Karpas-422 (cell line): ENCODE measurements around the gene LY6G5B. TPM values are rescaled to one million over a fixed set of nuclear protein-coding genes. Genes with fewer than 3 reads are reported as not detected.

Experiments used
- DNase-seq: peaks from one replicate; pipeline ENCODE4 v3.0.0-alpha.2; 2015
- H2AFZ ChIP-seq: fragments of 200-600 bp; sonication (generic); 2 replicates; pipeline ENCODE4 v1.6.1; 2014; ENCODE audit warnings: antibody characterized with exemption, low read length, mixed read lengths
- H3K27ac ChIP-seq: fragments of 200-600 bp; sonication (generic); 2 replicates; pipeline ENCODE4 v1.5.1; 2014; ENCODE audit warnings: mild to moderate bottlenecking, low read length, moderate library complexity
- H3K27me3 ChIP-seq: fragments of 200-600 bp; sonication (generic); 2 replicates; pipeline ENCODE4 v1.6.1; 2014; ENCODE audit warnings: low read length, mixed read lengths
- H3K36me3 ChIP-seq: fragments of 200-600 bp; sonication (generic); 2 replicates; pipeline ENCODE4 v1.6.1; 2014; ENCODE audit warnings: low read length, mixed read lengths; ENCODE audit not compliant: insufficient read depth
- H3K4me1 ChIP-seq: fragments of 200-600 bp; sonication (generic); 2 replicates; pipeline ENCODE4 v1.6.1; 2014; ENCODE audit warnings: mild to moderate bottlenecking, low read length, mixed read lengths
- H3K4me2 ChIP-seq: fragments of 200-600 bp; sonication (generic); 2 replicates; pipeline ENCODE4 v1.6.1; 2014; ENCODE audit warnings: low read length, low read depth, mild to moderate bottlenecking; ENCODE audit not compliant: poor library complexity, severe bottlenecking
- H3K4me3 ChIP-seq: fragments of 200-600 bp; sonication (generic); 2 replicates; pipeline ENCODE4 v1.5.1; 2014; ENCODE audit warnings: mild to moderate bottlenecking, antibody characterized with exemption, low read length, mixed read lengths
- H3K79me2 ChIP-seq: fragments of 200-600 bp; sonication (generic); 2 replicates; pipeline ENCODE4 v1.6.1; 2014; ENCODE audit warnings: mild to moderate bottlenecking, low read length, mixed read lengths
- H3K9ac ChIP-seq: fragments of 200-600 bp; sonication (generic); 2 replicates; pipeline ENCODE4 v1.6.0; 2014; ENCODE audit warnings: low read length
- H3K9me2 ChIP-seq: fragments of 200-600 bp; sonication (generic), shearing (Covaris generic); replicated peaks from 2 replicates; pipeline ENCODE4 v1.6.0; 2014; ENCODE audit warnings: mild to moderate bottlenecking, low read length, moderate library complexity; ENCODE audit not compliant: insufficient read depth
- H3K9me3 ChIP-seq: fragments of 300-700, 200-600 bp; sonication (generic); 2 replicates; pipeline ENCODE4 v1.6.1; 2014; ENCODE audit warnings: low read length, mixed read lengths
- H4K20me1 ChIP-seq: fragments of 200-600 bp; sonication (generic); 2 replicates; pipeline ENCODE4 v1.6.1; 2014; ENCODE audit warnings: mild to moderate bottlenecking, antibody characterized with exemption, low read length, low read depth; ENCODE audit not compliant: insufficient read depth
- total RNA-seq: library from RNA; depleted of rRNA; stranded (reverse); fragments of >200 nt; shearing (Covaris generic); gene quantifications from 2 replicates; pipeline ENCODE4 v1.2.3, GENCODE V29; 2014; ENCODE audit warnings: low replicate concordance

LY6G5B gene
- total RNA-seq, 1 experiment from 2014 or later: 7.3 TPM

DNA sequence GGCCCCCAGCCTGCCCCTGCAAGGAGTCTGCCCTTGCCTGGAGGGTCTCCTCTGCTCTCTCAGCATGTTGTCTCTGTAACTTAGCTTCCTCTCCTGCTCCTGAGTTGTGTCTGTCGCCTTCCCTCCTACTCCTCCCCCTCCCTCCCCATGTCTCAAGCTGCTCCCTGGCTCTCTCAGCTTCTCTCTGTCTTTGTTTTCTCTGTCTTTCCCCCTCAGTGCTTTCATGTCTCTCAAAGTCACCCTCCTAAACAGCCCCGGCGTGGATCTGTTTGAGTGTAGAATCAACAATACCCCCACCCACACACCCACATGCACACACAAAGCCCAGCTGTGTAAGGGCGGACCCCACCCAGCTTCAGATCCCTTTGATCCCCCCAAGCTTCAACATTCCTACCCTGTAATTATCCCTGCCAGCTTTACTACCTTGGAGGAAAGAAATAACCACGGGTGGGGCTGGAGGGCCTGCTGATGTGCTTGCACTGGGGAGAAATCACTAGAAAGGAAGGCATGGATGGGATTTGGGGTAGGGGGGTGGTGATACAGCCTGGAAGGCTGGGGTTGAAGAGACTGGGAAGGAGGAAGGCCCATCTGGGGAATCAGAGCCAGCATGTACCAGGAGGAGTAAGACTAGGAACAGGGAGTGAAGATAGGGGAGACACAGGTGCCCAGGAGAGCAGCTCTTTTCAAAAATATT lies 44.4 kb downstream of the LY6G5B start:
- H3K36me3 ChIP-seq: no peaks in the 10 kb centered on the region
- H4K20me1 ChIP-seq: no peaks in the 10 kb centered on the region
- no peaks in the 10 kb centered on the region for H3K27me3 ChIP-seq
- H2AFZ ChIP-seq: no peak overlapping the region
- DNase-seq: no peak
- H3K4me1 ChIP-seq: peaks cover 8% of the 10 kb centered on the region
- no peak overlapping the region for H3K9ac ChIP-seq
- H3K79me2 ChIP-seq: no peaks in the 10 kb centered on the region
- H3K9me3 ChIP-seq: no peaks in the 10 kb centered on the region
- no peak overlapping the region for H3K27ac ChIP-seq
- no peak overlapping the region for H3K4me3 ChIP-seq
- H3K4me2 ChIP-seq: no peak overlapping the region
- no peaks in the 10 kb centered on the region for H3K9me2 ChIP-seq

DNA sequence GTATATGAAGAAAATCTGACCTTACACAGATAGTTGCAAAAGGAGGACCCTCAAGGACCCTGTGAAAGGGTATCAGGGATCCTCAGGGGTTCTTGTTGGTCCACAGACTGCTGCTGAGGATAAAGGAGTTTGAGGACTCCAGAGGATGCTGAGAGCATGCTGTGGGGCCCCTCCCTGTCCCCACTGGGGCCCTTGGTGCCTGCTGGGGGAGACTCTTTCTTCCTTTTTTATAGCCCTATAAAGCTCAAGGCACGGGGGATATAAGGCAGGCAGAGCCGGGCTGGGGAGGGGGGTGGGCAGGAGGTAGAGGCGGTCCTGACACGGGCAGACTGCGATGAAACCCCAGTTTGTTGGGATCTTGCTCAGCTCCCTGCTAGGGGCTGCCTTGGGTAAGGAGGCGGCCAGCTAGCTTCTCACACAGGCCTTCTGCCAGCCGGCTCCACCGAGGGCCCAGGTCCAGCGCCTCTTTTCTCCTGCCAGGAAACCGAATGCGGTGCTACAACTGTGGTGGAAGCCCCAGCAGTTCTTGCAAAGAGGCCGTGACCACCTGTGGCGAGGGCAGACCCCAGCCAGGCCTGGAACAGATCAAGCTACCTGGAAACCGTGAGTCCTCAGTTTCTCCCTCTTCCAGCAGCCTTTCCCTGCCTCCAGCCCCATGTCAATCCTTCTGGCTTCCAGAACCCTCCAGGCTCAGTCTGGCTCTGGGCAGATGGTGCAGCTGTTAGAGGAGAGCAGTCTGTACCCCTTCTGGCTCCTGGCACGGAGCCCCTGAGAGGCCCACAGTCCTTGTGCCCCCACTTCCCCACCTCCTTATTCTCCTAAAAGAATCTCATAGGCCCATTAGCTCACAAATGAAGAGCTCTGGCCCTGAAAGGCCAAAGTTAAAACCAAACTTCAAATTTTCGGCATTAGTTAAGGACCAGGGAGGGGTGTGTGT lies 45.5 kb downstream of the LY6G5B start, which contains the start of gene LY6G6D:
LY6G6D (plus strand) TSS at position 327 of the 937 bp plus-strand sequence; CDS start at position 335, 8 bp downstream.
- no peaks in the 10 kb centered on the region for H3K9me3 ChIP-seq
- H3K4me2 ChIP-seq: no peak within 1 kb of the TSS
- no peak within 1 kb of the TSS for H3K9ac ChIP-seq

DNA sequence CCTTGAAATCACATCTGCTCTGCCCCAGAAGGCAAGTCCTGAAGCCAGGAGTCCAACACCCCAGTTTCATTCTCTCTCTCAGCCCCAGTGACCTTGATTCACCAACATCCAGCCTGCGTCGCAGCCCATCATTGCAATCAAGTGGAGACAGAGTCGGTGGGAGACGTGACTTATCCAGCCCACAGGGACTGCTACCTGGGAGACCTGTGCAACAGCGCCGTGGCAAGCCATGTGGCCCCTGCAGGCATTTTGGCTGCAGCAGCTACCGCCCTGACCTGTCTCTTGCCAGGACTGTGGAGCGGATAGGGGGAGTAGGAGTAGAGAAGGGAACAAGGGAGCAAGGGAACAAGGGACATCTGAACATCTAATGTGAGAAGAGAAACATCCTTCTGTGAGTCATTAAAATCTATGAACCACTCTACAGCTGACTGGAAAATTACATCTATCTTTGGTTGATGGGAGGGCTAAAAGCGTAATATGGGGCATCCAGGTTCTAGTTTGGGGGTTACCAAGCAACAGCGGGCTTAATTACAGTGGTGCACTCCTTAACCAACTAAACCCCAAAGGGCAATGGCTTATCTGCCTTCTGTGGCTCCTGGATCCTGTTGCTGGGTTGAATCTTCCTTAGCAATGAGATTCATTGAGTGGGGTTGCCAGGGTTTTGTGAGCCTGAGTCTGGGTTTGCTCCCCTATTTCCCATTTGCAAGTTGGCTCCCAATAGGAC lies 47.9 kb downstream of the LY6G5B start:
- no peaks in the 10 kb centered on the region for H3K9me3 ChIP-seq
- no peak overlapping the region; the same call in 1 of the 2 replicates for H3K4me3 ChIP-seq
- H3K9ac ChIP-seq: peak overlapping the region; percentile 46; the same call in 1 of the 2 replicates
- peak; percentile 74 for DNase-seq
- no peaks in the 10 kb centered on the region for H3K36me3 ChIP-seq
- H3K27ac ChIP-seq: no peak overlapping the region
- H2AFZ ChIP-seq: peak overlapping the region; percentile 89; the same call in 1 of the 2 replicates
- peaks cover 8% of the 10 kb centered on the region for H3K4me1 ChIP-seq
- no peaks in the 10 kb centered on the region for H3K79me2 ChIP-seq
- H4K20me1 ChIP-seq: no peaks in the 10 kb centered on the region
- peak overlapping the region; percentile 32 for H3K4me2 ChIP-seq
- H3K9me2 ChIP-seq: no peaks in the 10 kb centered on the region
- H3K27me3 ChIP-seq: no peaks in the 10 kb centered on the region

More for the DNA sequence above, 45.5 kb downstream of the LY6G5B start, which contains the start of gene LY6G6D:
- Histone ChIP-seq H3K4me1 (peaks cover 8% of the 10 kb centered on the region), H3K27me3 (no peaks in the 10 kb centered on the region), H3K4me3 (no peak within 1 kb of the TSS), H2AFZ (no peak within 1 kb of the TSS), H3K27ac (no peak within 1 kb of the TSS), H4K20me1 (no peaks in the 10 kb centered on the region), H3K9me2 (no peaks in the 10 kb centered on the region), H3K79me2 (no peaks in the 10 kb centered on the region), H3K36me3 (no peaks in the 10 kb centered on the region)
- DNase-seq: no peak

DNA sequence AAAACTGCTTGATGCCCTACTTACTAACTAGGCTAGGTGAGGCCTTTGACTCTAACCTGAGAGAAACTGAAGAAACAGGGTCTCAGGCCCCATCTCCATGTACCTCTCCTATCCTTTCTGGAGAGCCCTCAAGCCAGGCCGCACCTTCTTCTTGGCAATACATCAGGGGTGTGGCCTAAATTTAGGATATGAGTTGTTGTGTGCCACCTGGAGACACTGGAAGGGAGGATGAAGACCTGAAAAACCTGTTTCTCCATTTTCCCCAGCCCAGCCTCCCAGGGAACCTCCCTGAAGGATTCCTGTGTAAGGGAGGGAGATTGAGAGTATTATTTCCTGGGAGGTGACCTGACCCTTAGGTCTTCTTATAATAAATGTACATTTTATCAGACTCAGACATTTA lies 48.5 kb downstream of the LY6G5B start:
- no peaks in the 10 kb centered on the region for H3K27me3 ChIP-seq
- H2AFZ ChIP-seq: no peak overlapping the region; the same call in 1 of the 2 replicates
- no peak overlapping the region for H3K4me2 ChIP-seq
- no peak overlapping the region for H3K4me3 ChIP-seq
- H4K20me1 ChIP-seq: no peaks in the 10 kb centered on the region
- no peak for DNase-seq
- H3K9me3 ChIP-seq: no peaks in the 10 kb centered on the region
- no peaks in the 10 kb centered on the region for H3K36me3 ChIP-seq
- no peaks in the 10 kb centered on the region for H3K9me2 ChIP-seq
- no peak overlapping the region for H3K9ac ChIP-seq
- no peak overlapping the region for H3K27ac ChIP-seq
- no peaks in the 10 kb centered on the region for H3K79me2 ChIP-seq
- H3K4me1 ChIP-seq: peaks cover 8% of the 10 kb centered on the region

DNA sequence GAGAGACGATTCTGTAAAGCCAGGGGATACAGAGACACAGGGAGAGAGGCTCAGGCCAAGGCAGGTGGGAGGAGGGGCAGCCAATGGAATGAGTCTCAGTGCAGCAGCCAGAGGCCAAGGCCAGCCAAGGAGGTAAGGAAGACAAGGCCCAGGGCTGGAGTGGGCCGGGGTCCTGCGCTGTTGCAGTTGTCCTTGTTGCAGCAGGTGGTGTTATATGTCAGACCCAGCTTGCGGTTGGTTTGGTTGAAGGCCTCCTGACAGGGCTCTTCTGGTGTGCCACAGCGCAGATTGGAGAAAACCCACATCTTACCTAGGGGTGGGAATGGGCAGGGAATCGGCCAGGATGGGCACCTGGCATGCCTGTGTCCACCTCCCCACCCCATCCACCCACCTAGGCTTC lies 49.2 kb downstream of the LY6G5B start:
- H4K20me1 ChIP-seq: no peaks in the 10 kb centered on the region
- peaks cover 8% of the 10 kb centered on the region for H3K4me1 ChIP-seq
- H3K27me3 ChIP-seq: no peaks in the 10 kb centered on the region
- no peaks in the 10 kb centered on the region for H3K36me3 ChIP-seq
- H3K9me3 ChIP-seq: no peaks in the 10 kb centered on the region
- H3K27ac ChIP-seq: no peak overlapping the region
- H3K4me2 ChIP-seq: no peak overlapping the region
- no peaks in the 10 kb centered on the region for H3K79me2 ChIP-seq
- H3K4me3 ChIP-seq: no peak overlapping the region
- no peaks in the 10 kb centered on the region for H3K9me2 ChIP-seq
- H3K9ac ChIP-seq: no peak overlapping the region
- no peak for DNase-seq
- no peak overlapping the region for H2AFZ ChIP-seq

DNA sequence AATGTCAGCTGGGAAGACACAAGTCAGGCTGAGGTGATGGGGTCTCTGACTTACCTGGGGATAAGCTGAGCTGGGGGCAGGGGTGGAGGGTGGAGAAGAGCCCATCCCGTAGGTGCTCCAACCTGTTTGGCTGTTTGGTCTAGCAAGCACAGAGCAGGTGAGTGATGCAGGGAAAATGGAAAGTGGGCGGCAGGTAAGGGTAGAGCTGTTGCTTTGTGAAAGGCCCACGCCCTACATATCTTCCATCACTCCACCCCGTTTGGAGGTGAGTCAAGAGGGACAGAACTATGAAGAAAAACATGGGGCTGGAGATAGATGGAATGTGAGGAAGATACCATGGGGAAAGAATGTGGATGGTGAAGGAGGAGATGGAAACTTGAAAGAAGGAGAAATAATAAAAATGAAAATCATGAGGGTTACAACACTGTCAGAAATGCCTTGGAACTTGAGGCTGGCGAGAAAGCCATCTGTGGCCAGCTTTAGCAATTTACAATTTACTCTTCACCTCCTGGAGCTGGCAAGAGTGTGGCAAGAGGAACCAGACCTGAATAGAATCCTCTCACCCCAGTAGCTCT lies 50.5 kb downstream of the LY6G5B start:
- Histone ChIP-seq H4K20me1 (no peaks in the 10 kb centered on the region), H3K9ac (no peak overlapping the region), H3K79me2 (no peaks in the 10 kb centered on the region), H3K36me3 (no peaks in the 10 kb centered on the region), H3K9me3 (no peaks in the 10 kb centered on the region), H3K4me3 (no peak overlapping the region), H3K9me2 (no peaks in the 10 kb centered on the region), H3K27ac (no peak overlapping the region), H3K4me1 (peaks cover 8% of the 10 kb centered on the region), H3K27me3 (no peaks in the 10 kb centered on the region), H3K4me2 (no peak overlapping the region), H2AFZ (no peak overlapping the region)
- no peak for DNase-seq

DNA sequence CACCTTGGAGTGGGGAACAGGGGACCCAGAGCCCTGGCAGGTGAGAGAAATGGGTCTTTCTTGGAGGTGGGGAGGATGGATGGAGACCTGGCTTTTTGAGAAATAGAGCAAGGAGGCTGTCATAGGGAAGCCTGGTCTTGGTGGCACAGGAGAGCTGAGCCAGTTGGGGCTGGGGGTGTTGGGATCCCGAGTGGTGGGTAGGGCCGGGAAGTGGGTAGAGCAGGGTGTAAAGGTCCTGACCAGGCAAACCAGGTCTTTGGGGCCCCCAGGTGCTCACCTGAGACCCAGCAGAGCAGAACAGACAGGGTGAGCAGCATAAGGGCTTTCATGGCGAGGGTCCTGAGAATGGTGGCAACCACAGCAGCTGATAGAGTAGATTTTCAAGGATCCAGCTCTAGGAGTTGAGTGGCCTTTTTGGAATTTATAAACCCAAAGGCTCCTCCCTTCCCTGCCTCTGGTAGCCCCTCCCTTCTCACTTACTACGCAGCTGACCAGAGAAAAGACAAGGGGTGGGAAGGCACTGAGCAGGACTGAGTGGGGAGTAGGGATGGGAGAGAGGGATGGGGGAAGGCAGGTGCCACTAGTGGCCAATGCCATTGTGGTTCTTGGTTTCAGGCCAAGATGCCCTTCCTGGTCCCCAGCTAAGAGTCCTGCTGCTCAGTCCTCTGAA lies 51.7 kb downstream of the LY6G5B start, which contains the start of gene LY6G6C:
LY6G6C (minus strand) TSS at position 396 of the 670 bp plus-strand sequence; CDS start at position 329, 67 bp downstream.
- no peaks in the 10 kb centered on the region for H4K20me1 ChIP-seq
- no peak within 1 kb of the TSS for H3K4me3 ChIP-seq
- no peaks in the 10 kb centered on the region for H3K79me2 ChIP-seq
- H3K9me3 ChIP-seq: no peaks in the 10 kb centered on the region
- no peaks in the 10 kb centered on the region for H3K9me2 ChIP-seq
- H3K4me2 ChIP-seq: no peak within 1 kb of the TSS
- DNase-seq: no peak
- no peak within 1 kb of the TSS for H3K27ac ChIP-seq
- no peaks in the 10 kb centered on the region for H3K27me3 ChIP-seq
- H2AFZ ChIP-seq: no peak within 1 kb of the TSS
- H3K36me3 ChIP-seq: no peaks in the 10 kb centered on the region
- no peak within 1 kb of the TSS for H3K9ac ChIP-seq
- H3K4me1 ChIP-seq: peaks cover 9% of the 10 kb centered on the region
